AG09319 (cell line): Measurements from ENCODE around the gene PTPRU.

Experiments
- DNase-seq: peaks from one replicate; pipeline ENCODE4 v3.0.0-alpha.2; 2010; ENCODE audit warnings: low read depth; ENCODE audit errors: extremely low read depth
- TF ChIP-seq, protein P1 (sequence below): IDR thresholded peaks from 2 replicates; pipeline ENCODE4 v1.5.1; 2011; ENCODE audit warnings: low read depth, mild to moderate bottlenecking, inconsistent platforms, low read length, moderate library complexity

Gene PTPRU

DNA sequence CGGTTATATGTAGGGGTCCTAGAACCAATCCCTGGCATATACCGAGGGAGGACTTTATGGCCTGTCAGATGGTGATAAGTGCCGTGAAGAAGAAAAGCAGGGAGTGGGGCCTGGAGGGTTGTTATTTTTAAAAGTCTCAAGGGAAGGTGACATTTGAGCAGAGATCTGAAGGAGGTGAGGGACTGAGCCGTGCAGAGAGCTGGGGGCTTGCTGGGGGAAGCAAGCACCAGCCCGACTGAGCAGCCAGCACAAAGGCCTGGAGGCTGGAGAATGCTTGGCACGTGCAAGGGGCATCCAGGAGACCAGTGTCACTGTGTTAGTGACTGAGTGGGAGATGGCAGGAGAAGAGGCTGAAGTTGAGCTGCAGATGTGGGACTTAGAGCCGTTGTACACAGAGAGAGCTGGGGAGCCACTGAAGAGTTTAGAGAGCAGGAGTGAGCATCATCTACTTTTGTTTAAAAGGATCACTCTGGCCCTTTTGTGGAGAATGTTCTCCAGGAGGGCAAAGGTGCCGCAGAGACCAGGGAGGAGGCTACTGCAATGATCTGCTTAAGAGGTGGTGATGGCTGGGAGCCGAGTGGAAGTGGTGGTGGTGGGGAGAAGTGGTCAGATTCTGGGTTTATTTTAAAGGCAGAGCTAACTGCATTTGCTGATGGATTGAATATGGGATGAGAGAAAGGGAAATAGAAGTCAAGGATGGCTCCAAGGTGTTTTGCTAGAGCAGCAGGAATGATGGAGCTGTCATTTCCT lies 31.2 kb downstream of the PTPRU start:
- TF ChIP-seq, protein P1, sequence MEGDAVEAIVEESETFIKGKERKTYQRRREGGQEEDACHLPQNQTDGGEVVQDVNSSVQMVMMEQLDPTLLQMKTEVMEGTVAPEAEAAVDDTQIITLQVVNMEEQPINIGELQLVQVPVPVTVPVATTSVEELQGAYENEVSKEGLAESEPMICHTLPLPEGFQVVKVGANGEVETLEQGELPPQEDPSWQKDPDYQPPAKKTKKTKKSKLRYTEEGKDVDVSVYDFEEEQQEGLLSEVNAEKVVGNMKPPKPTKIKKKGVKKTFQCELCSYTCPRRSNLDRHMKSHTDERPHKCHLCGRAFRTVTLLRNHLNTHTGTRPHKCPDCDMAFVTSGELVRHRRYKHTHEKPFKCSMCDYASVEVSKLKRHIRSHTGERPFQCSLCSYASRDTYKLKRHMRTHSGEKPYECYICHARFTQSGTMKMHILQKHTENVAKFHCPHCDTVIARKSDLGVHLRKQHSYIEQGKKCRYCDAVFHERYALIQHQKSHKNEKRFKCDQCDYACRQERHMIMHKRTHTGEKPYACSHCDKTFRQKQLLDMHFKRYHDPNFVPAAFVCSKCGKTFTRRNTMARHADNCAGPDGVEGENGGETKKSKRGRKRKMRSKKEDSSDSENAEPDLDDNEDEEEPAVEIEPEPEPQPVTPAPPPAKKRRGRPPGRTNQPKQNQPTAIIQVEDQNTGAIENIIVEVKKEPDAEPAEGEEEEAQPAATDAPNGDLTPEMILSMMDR, result no peak
- no peak for DNase-seq

- TF ChIP-seq, protein P1, result no peak
- no peak for DNase-seq
Measured at GRCh38 chr1:29269382-29269781, 33.1 kb downstream of the PTPRU start.

GRCh38 chr1:29270929-29271521 lies 34.7 kb downstream of the PTPRU start:
- TF ChIP-seq, protein P1, result no peak
- no peak for DNase-seq

DNA sequence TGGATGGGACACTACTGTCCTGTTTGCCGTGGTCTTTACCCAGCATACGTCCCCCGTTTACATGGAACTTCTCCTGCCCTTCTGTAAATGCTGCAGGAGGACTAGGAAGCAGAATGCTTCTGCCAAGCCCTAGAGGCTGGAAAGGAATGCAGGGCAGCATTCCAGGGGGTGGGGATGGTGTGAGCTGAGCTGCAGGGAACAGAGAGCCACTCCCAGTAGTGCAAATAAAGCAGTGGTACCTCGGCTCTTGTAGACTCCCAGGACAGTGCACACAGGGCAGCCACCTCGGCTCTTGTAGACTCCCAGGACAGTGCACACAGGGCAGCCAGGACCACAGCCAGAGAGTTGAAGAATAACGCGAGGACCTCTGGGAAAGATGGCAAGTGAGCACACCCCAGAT lies 35.4 kb downstream of the PTPRU start:
- DNase-seq, result peak; percentile 35

DNA sequence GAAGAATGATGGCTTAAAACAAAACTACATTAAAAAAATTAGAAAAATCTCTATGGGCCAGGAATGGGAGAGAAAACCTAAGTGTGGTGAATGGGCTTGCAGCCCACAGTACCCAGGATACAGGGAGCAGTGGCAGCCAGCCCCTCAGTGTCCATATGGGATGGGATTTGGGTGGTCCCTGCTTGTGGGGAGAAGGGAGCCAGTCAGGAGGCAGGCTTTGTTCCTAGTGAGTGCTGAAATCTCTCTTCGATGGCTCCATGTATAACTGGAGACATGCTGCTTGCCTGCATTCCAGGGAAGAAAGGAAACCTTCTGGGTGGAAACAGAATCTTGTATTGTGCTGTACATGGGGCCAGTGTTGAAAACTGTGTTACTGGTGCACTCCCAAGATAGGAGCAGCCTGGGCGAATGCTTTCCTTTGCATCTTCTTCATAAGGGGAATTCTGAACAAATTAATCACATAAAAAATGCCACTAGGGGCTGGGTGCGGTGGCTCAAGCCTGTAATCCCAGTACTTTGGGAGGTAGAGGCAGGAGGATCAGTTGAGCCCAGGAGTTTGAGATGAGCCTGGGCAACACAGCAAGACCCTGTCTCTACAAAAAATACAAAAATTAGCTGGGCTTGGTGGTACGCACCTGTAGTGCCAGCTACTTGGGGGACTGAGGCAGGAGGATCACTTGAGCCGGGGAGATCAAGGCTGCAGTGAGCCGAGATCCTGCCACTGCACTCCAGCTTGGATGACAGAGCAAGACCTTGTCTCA lies 36.0 kb downstream of the PTPRU start:
- TF ChIP-seq, protein P1, result no peak

More for the DNA sequence above, 35.4 kb downstream of the PTPRU start:
- TF ChIP-seq, protein P1, result no peak

GRCh38 chr1:29275435-29275834 lies 39.1 kb downstream of the PTPRU start:
- TF ChIP-seq, protein P1, result no peak

More for the DNA sequence above, 36.0 kb downstream of the PTPRU start:
- no peak for DNase-seq

GRCh38 chr1:29278124-29278523 lies 41.8 kb downstream of the PTPRU start:
- TF ChIP-seq, protein P1, result no peak
- no peak for DNase-seq

More at GRCh38 chr1:29275435-29275834, 39.1 kb downstream of the PTPRU start:
- DNase-seq, result no peak
